Bronchial epithelial cell (primary cell): ENCODE measurements around the gene TNN. TPM values are rescaled to one million over a fixed set of nuclear protein-coding genes. Genes with fewer than 3 reads are reported as not detected.

Experiments
- DNase-seq: peaks from one replicate; pipeline ENCODE4 v3.0.0-alpha.2; 2010; ENCODE audit warnings: low read depth
- FAIRE-seq: peaks from 2 replicates; lab custom pipeline; 2011; peaks lifted over from hg19 to GRCh38; lab: Jason Lieb, UNC
- H3K27me3 ChIP-seq: 2 replicates; pipeline ENCODE4 v1.5.1; 2011; ENCODE audit warnings: low read length; ENCODE audit not compliant: control insufficient read depth, insufficient read depth
- H3K36me3 ChIP-seq: 2 replicates; pipeline ENCODE4 v1.5.1; 2011; ENCODE audit warnings: low read length; ENCODE audit not compliant: control insufficient read depth, insufficient read depth
- H3K4me3 ChIP-seq: 2 replicates; pipeline ENCODE4 v1.5.1; 2011; ENCODE audit warnings: mild to moderate bottlenecking, low read depth, low read length, control low read depth
- CTCF ChIP-seq: IDR thresholded peaks from 2 replicates; pipeline ENCODE4 v1.5.1; 2011; ENCODE audit warnings: mild to moderate bottlenecking, moderate library complexity, low read length, control low read depth, inconsistent platforms; ENCODE audit not compliant: insufficient read depth, severe bottlenecking
- total RNA-seq: library from RNA; depleted of rRNA; stranded (reverse); fragments of >200 nt; gene quantifications from 2 replicates; pipeline ENCODE4 v1.2.1, GENCODE V29; 2014

TNN gene
- total RNA-seq, 1 donor from 2014 or later, result not detected

GRCh38 chr1:175033953-175034352 is 33.7 kb upstream of the TNN start:
- TF ChIP-seq CTCF, result no peak
- no peaks in the 10 kb centered on the region for H3K27me3 ChIP-seq
- no peak overlapping the region for H3K4me3 ChIP-seq
- no peak for DNase-seq
- no peaks in the 10 kb centered on the region for H3K36me3 ChIP-seq
- no peak for FAIRE-seq

DNA sequence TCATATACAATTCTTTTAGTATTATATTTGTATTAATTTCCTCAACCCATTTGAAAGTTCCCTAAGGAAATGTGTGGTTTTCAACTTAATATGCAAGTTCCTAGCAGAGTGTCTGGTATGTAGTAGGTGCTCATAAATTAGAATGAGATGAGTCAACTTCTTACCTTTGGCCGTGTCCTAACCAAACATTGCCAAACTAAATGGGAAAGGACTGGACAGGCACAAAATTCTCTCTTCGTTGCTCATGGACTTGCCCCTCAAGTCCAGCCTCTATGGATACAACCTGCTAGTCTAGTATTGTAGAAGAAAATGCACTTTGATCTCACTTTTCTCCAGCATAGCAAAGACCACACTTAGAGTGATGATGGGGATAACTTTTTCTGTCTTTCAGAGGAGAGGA is 32.9 kb upstream of the TNN start:
- no peaks in the 10 kb centered on the region for H3K36me3 ChIP-seq
- TF ChIP-seq CTCF, result no peak

DNA sequence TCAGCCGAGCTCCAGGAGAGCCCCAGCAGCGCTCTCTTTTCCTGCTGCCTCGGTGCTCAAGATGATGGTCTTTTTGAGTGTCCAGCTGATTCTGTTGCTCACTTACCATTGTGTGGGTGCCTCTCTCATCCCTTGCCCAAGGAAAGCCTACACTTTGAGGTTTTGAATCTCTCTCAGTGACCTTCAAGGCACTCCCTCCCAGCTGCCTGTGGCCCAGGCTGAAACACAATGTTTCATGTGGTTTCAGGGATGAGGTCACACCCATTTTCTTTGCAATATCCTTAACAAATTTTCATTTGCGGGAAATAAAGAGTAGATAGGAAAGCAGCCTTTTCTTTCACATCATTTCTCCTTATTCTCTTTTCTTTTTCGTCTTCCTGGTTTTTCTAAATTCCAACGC is 31.8 kb upstream of the TNN start:
- DNase-seq (no peak), FAIRE-seq (no peak)
- no peak for TF ChIP-seq CTCF
- Histone ChIP-seq H3K36me3 (no peaks in the 10 kb centered on the region), H3K27me3 (no peaks in the 10 kb centered on the region), H3K4me3 (no peak overlapping the region)

More for the DNA sequence above, 32.9 kb upstream of the TNN start:
- Histone ChIP-seq H3K27me3 (no peaks in the 10 kb centered on the region), H3K4me3 (no peak overlapping the region)
- DNase-seq (peak; percentile 81), FAIRE-seq (no peak)

DNA sequence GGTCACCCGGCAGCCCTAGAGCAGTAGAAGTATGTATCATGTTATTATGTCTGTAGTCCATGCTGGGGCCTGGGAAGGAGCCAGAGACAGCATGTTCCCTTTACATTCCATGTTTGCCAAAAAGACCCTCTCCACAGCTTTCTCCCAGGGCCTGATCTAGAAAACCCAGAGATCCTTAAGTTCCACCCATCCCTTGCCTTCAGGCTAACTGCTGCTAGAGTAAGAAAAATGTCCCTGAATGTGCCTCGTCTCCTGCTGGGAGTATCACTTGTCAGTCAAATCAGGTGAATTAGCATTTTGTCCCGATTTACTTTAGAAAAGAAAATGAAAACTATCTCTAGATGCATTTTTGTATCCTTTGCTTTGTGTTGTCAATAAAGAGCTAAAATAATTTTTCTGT is 31.2 kb upstream of the TNN start:
- Histone ChIP-seq H3K36me3 (no peaks in the 10 kb centered on the region), H3K27me3 (no peaks in the 10 kb centered on the region), H3K4me3 (no peak overlapping the region)
- FAIRE-seq (no peak), DNase-seq (no peak)
- TF ChIP-seq CTCF, result no peak

DNA sequence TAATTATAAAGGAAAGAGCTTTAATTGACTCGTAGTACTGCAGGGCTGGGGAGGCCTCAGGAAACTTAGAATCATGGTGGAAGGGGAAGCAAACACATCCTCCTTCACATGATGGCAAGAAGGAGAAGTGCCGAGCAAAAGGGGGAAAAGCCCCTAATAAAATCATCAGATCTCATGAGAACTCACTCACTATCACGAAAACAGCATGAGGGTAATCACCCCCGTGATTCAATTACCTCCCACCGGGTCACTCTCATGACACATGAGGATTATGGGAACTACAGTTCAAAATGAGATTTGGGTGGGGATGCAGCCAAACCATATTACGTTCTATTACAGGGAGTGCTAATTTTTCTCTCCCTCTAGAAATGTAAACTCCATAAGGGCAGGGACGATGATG is 30.2 kb upstream of the TNN start:
- TF ChIP-seq CTCF, result no peak
- FAIRE-seq, result no peak

DNA sequence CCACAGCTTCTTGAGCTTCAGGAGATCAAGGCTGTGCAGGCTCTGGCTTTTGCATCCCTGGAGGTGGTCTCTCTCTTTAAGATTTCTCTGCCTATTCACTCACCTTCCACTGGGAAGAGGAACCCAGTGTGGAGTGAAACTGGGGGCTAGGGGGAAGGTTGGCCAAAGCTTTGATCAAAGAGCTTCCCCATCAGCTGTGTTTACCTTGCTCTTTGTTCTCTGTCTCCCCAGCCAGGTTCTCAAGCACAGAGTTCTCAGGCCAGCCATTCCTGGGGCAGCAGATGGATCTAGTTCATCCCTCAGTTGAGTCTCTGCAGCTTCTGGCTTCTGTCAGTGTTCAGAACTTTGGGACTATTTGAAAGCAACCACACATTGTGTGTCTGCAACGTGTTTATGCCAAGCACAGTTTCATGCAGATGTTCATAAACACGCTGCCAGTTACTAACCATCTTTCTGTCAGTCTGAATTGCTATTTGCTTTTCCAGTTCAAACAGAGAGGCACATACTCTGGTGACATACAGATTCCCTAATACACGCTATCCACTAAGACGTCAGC is 27.2 kb upstream of the TNN start:
- no peak overlapping the region for H3K4me3 ChIP-seq
- TF ChIP-seq CTCF, result no peak
- no peak for FAIRE-seq

More for the DNA sequence above, 30.2 kb upstream of the TNN start:
- DNase-seq, result no peak
- no peak overlapping the region for H3K4me3 ChIP-seq
- H3K27me3 ChIP-seq, result no peaks in the 10 kb centered on the region
- H3K36me3 ChIP-seq, result no peaks in the 10 kb centered on the region

More for the DNA sequence above, 27.2 kb upstream of the TNN start:
- Histone ChIP-seq H3K27me3 (no peaks in the 10 kb centered on the region), H3K36me3 (no peaks in the 10 kb centered on the region)
- DNase-seq, result no peak
